Esophagus squamous epithelium (tissue), 4 donors: ENCODE data around the gene PIK3R2.

ENCODE experiments used
- POLR2A ChIP-seq, 4 donors: fragments of 450-650 bp; IDR thresholded peaks; one replicate each; pipeline ENCODE4 v1.6.1; 2017; ENCODE audit warnings: antibody characterized with exemption in 4 of 4, mild to moderate bottlenecking in 4 of 4, moderate library complexity in 3 of 4
- TF ChIP-seq, protein P1 (sequence below), 6 experiments: fragments of 450-650 bp in 4 of 6; fragments of 200-600 bp in 2 of 6; sonication (generic) in 2 of 6; IDR thresholded peaks; one replicate each; pipeline ENCODE4 v1.5.1; 2016 to 2019; ENCODE audit warnings: antibody characterized with exemption in 6 of 6, mild to moderate bottlenecking in 4 of 6, moderate library complexity in 4 of 6

DNA sequence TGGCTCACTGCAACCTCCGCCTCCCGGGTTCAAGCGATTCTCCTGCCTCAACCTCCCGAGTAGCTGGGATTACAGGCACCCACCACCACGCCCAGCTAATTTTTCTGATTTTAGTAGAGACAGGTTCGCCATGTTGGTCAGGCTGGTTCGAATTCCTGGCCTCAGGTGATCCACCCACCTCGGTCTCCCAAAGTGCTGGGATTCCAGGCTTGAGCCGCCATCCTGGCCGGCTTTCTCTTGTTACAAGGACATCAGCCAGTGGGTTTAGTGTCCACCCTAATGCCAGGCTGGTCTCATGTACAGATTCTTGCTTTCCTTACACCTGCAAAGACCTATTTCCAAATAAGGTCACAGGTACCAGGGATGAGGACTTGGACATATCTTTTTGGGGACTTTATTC is 6.8 kb downstream of the PIK3R2 start:
- TF ChIP-seq POLR2A (IDR thresholded peaks at IDR 0.05): no peak
- TF ChIP-seq, protein P1, sequence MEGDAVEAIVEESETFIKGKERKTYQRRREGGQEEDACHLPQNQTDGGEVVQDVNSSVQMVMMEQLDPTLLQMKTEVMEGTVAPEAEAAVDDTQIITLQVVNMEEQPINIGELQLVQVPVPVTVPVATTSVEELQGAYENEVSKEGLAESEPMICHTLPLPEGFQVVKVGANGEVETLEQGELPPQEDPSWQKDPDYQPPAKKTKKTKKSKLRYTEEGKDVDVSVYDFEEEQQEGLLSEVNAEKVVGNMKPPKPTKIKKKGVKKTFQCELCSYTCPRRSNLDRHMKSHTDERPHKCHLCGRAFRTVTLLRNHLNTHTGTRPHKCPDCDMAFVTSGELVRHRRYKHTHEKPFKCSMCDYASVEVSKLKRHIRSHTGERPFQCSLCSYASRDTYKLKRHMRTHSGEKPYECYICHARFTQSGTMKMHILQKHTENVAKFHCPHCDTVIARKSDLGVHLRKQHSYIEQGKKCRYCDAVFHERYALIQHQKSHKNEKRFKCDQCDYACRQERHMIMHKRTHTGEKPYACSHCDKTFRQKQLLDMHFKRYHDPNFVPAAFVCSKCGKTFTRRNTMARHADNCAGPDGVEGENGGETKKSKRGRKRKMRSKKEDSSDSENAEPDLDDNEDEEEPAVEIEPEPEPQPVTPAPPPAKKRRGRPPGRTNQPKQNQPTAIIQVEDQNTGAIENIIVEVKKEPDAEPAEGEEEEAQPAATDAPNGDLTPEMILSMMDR (IDR thresholded peaks at IDR 0.05): no peak
